Measurements from ENCODE around the gene NKX2-1.

GRCh38 chr14:36512585-36513003 lies 7.4 kb downstream of the NKX2-1 start:
- TF ChIP-seq JUND (IDR thresholded peaks at IDR 0.05) (no peak), EP300 (IDR thresholded peaks at IDR 0.05; ENCODE audit: borderline replicate concordance in 1 of 2, low read depth in 1 of 2, low read length in 1 of 2) (no peak), SIN3A (IDR thresholded peaks at IDR 0.05; ENCODE audit: borderline replicate concordance, low read depth, low read length) (no peak), POLR2AphosphoS5 (IDR thresholded peaks at IDR 0.05; ENCODE audit: low read depth, low read length) (no peak), CTCF (IDR thresholded peaks at IDR 0.05) (no peak), REST (IDR thresholded peaks at IDR 0.05; ENCODE audit: low read depth, low read length) (no peak), TEAD4 (IDR thresholded peaks at IDR 0.05; ENCODE audit: borderline replicate concordance, insufficient read depth) (no peak), PBX3 (IDR thresholded peaks at IDR 0.05) (no peak), FOXM1 (IDR thresholded peaks at IDR 0.05; ENCODE audit: low read depth) (no peak)

Data from SK-N-SH (cell line).